Activated CD4-positive, alpha-beta T cell treated with anti-CD3 and anti-CD28 coated beads, Interleukin-2, amount 50 U/mL, for 16 hours (primary cell): ENCODE results near the gene MPI.
A peak's percentile ranks its signal among the peaks of the same experiment; 100 is the strongest.

Source experiments
- DNase-seq: peaks from one replicate; pipeline ENCODE4 v3.0.0-alpha.2; 2020

MPI gene

DNA sequence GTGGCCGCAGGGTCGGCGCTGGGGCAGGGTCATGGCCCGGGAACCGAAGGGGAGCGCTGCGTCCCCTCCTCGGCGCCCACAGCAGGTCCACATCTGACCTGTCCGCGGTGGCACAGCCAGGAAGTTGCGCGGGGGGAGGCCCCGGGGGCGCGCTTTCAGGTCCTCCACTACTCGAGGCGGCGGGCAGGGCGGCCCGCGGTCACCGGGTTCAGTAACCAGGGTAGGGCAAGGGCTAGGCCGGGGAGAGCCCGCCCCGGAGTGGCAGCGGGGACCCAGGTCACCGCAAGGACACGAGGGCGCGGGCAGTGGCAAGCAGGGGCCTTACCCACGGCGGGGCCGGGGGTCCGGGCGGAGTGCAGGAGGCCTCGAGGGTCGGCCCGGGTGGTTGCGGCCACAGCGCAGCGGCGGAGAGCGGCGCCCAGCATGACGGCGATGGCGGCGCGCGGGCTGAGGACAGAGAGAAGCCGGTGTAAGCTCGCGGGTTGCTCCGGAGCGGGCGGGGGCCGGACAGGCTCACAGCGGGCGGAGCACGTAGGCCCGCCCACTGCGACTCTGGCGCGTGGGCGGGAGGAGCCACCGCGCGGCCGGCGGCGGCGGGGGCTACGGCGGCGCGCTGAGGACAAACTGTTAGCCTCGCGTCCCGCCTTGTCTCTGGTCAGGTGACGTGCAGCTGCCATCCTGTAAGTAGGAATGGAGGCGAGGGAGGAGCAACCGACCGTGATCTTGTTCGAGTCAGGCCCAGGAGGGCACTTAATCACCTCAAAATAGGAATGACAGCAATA, 47.9 kb downstream of the MPI start, which contains the start of gene COX5A:
TSS of gene COX5A (minus strand) at position 484 of the 782 bp plus-strand sequence. CDS start at position 425, 59 bp downstream.
- peak; percentile 95 for DNase-seq

DNA sequence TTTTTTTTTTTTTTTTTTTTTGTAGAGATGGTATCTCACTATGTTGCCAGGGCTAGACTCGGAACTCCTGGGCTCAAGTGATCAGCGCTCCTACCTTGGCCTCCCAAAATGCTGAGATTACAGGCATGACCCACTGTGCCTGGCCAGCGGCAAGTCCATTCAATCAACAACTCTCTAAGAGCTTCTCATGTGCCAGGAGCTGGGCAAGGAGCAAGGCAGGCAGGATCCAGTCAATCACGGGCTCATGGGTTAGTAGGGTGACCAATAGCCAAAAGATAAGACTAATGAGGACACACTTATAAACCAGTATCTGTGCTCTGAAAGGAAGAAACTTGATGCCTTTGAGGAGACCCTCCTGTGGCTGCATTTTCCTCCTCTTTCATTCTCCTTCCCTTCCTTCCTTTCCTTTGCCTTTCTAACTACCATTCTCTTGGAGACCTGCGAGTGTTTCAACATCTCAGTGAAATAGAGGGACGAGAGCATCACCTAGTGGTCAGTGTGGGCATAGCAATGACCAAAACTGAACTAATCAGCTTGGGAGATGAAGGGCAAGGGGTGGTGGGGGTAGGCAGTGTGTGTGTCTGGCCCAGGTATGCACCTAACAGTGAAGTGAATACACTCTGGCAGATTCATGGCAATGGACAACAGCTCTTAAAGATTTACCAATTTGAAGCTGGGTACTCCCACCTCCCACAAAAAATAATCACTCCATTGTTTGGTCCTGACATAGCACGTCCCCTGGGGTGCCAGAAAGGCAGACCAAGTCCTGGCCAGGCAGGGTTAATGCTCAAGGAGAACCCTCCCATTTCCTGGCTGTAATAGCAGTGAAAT, 60.5 kb downstream of the MPI start:
- peak; percentile 82 for DNase-seq

DNA sequence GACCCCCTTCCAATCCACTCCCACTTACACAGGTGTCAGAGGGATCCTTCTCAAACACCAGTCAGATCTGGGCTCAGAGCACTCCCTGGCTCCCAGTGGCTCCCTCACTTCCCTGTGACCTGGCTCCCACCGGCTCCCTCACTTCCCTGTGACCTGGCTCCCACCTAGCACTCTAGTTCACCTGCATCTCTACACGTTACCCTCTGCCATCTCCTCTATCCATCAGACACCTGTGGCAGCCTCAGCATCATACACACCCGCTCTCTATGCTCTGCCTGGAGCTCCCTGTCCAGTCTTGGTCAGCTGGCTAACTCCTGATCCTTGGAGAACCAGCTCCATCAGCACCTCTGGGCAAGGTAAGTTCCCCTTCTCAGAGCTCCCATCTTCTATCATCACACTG, 61.2 kb downstream of the MPI start:
- no peak for DNase-seq
